HG02973 (cell line): ENCODE results near the gene EDN3.

Source experiments
- ATAC-seq: cut with Tn5 transposase; IDR thresholded peaks from one replicate; pipeline ENCODE4 v1.9.1; 2021; ENCODE audit warnings: moderate library complexity; ENCODE audit not compliant: unreplicated experiment

Gene EDN3, protein sequence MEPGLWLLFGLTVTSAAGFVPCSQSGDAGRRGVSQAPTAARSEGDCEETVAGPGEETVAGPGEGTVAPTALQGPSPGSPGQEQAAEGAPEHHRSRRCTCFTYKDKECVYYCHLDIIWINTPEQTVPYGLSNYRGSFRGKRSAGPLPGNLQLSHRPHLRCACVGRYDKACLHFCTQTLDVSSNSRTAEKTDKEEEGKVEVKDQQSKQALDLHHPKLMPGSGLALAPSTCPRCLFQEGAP

DNA sequence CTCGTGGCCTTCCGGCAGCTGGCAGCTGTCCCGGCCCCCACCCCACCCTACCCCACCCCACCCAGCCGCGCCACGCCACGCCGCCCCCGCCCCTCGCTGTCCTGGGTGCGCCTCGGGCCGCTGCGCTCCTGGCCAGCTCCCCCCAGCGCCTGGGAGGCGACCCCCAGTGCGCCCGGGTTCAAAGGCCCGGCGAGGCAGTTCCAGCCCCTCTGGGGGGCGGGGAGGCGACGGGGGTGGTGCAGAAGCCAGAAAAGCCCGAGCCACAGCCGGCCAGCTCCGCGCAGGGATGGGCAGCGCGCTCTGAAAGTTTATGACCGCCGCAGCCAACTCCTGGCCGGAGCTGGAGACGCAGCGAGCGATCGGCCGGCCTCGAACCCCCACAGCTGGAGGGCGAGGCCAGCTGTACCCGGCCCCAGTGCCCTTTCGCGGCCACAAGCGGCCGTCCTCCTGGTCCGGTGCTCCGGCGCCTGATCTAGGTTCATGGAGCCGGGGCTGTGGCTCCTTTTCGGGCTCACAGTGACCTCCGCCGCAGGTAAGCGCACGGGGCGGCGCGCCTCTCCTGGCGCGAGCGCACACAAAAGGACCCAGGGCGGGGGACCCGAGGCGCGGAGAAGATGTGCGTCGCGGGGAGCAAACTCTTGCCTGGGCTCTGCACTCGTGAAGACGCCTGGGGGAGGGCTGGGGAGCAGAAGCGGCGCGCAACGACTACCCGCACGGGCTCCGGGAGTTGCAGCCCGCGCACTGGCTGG is at the start of gene EDN3:
Gene EDN3 (plus strand): TSS at position 279 of the 749 bp plus-strand sequence. CDS start 202 bp downstream, at position 481.
- no peak for ATAC-seq

DNA sequence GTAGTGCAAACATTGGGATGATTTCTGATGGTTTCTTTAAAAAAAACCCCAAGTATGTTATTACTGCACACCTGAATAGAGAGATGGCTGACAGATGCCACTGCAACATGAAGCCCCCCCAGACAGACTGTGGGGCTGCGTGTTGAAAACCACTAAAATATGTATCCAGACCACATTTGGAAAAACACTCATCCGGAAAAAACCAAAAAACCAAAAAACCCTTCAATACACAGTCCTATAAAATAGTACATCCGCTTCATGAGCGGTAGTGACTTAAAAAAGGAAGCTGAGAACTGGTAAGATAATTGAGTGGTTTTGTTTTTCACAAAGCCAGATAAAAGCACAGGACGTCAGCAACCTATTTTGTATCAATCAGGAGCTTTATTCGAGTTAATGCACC is 47.1 kb upstream of the EDN3 start:
- no peak for ATAC-seq

DNA sequence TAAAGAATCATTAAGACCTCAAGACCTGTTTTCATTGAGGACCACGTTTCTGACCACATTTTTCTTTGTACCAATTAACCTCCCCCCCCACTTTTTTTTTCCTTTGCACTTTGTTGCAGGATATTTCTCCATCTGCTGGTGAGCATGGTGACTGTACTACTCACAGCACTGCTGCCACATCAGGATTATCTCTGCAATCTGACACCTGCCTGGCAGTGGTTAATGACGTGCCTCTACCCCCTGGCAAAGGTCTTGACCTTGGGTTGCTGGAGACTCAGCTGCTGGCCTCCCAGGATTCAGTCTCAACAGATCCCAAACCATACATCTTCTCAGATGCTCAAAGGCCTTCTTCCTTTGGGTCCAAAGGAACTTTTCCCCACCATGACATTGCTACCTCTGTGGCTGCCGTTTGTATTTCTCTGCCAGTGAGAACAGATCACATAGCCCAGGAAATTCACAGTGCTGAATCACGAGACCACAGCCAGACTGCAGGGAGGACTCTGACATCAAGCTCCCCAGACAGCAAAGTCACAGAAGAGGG is 46.6 kb upstream of the EDN3 start:
- no peak for ATAC-seq

DNA sequence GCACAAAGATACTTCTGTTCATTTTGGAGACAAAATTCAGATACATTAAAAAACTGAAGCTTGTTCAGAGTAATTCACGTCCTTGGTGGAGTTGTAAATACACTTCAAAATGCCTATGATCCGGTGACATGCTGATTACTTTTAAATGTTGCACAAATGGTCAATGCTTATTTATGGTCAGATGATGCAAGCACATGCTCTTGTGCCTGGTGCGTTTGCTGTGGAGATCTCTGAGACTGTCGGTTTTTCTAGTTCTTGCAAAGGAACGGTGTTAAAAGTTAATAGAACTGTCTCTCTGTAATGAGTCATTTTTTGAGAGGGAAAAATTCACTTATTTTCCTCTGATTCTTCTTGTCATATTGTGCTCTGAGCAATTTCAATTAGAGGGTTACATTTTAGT is 45.2 kb upstream of the EDN3 start:
- ATAC-seq = no peak

DNA sequence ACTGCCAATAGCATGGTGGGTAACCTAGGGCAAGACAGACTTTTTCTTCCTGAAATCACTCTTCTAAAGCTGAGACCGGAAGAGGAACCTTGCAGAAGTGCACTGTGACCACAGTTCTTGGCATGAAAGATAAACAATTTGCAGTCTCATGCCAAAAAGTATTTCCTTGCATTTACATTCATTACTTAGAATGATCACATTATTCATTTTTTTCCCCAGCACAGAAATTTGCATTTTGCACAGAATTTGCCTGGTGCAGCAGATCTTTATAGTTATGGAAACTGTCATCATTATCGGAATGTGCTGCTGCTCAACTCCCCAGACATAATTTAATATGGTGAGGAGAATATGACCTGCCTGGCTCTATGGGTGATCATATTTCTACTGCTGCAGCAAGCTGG is 42.2 kb upstream of the EDN3 start:
- no peak for ATAC-seq

DNA sequence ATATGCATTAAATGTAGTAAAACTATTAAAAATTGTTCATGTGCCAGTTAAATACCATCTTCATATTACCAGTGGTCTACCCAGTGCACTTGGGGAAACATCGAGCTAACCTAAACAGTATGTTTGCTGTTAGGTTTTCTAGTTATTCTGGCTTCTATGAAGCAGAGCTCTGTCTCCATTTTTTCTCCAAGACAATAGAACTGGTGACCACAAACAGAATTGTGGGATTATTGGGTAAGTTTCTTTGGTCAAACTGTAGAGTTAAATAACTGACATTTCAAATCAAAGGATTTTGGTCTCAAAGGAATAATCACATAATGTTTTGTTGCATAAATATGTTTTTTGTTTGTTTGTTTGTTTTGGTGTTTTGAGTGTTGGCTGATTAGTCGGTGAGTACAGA is 40.5 kb upstream of the EDN3 start:
- no peak for ATAC-seq

DNA sequence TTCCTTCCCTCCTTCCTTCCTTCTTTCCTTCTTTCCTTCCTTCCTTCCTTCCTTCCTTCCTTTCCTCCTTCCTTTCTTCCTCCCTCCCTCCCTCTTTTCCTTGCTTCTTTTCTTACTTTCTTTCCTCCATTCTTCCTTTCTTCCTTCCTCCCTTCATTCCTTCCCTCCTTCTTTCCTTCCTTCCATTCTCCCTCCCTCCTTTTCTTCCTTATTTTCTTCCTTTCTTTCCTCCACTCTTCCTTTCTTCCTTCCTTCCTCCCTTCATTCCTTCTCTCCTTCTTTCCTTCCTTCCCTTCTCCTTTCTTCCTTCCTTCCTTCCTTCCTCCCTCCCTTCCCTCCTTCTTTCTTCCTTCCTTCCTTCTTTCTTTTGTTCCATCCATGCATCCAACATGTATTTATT is 35.1 kb upstream of the EDN3 start:
- ATAC-seq = no peak

DNA sequence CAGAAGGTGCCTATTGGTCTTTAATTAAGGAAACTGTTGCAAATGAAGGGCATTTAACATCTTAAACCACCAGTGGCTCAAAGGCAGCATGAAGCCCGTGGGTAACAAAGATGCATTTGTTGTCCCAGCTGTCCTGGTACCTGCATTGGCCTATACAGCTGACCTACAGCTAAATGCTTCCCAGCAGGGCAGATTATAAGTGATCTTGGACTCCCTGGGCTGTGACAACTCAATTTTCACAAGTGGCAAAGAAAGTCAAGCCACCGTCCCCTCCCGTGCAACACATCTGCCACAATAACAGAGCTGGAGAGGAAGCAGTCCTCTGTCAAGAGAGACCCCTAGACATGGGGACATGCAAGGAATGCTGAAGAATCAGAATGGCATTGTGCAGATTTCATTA is 31.5 kb upstream of the EDN3 start:
- no peak for ATAC-seq

DNA sequence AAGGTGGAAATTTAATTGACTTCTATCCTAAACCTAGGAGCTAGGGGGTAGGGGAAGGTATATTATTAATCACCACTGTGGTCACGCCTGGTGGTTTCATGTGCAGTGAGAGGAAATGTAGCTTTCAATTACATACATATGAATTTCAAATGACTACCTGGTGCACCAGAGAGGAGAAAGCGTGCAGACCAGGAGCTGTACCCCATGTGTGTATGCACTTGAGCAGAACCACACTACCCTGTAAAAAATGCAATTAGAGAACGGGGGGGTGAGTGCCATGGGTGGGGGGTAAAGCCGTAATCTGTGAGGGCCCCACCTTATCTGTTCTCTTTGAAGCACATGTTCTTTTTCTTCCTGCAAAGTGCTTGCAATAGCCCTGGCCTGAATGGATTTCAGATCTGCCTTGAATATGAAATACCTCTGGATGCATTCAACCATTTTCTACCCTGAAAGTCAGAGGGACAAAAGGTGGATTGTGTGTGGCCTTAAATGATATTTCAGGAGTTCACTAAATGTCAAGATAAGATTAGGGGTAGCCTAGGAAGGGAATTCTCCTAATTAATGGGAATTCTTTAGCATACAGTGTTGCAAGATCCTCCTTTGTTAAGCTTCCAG is 30.9 kb upstream of the EDN3 start:
- ATAC-seq = no peak

DNA sequence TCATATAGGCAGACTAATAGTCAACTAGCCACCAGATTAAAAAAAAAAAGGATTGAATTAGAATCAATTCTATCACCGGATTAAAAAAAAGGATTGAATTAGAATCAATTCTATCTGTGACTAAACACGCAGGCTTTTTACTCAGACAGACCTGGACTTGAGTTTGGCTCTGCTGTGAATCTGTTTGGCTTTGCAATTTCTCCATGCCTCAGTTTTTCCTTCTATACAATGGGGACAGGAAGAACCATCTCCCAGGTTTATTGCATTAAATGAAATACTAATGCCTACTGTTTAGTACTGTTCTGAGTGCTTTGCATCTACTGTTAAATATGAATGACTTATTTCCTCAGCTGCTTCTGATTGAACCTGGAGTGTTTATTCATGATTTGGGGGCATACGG is 30.0 kb upstream of the EDN3 start:
- no peak for ATAC-seq

DNA sequence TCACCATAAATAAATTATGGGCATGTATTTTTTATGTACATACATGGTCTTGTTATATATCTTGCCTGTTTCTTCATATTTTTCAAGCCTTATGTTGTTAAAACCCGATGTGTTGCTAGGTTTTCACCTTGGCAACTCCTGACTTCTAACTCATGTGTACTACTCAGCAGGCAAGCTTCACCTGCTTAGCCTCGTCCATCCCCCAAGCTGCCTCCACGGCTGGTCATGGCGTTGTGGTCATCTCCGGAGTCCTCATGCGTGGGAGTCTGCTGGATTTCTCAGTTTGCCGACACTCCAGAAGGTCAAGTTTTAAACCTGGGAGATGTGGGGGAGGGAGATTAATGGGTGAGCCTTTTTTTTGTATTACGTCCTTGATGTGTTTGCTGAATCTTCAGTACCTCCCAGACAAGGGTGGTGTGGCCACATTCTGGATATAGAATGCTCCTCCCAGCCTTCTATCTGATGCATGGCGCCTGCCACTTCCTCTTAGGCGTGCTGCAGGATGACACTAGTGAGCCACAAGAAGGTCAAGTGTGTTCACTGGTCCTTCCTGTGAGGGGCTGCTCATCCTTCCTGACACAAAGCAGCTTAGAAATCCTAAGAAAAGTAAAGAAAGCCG is 26.6 kb upstream of the EDN3 start:
- ATAC-seq = no peak

DNA sequence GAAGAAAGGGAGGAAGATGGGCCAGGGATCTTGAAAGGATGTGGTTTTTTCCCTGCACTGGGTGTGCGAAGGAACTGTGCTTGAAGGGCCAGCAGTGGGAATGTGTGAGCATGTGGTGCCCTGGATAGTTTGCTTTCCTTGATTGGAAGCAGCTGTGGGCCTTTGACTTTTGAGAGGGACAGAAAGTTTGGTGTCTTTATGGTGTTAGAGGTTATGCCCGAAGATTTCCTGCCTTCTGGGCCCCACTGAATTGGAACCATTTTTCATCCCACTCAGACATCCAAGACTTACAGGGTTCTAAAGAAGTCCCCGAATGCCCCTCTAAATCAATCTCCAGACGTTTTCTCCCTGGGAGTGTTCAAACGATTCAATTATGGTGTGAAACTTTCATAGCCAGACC is 23.5 kb upstream of the EDN3 start:
- ATAC-seq = no peak

DNA sequence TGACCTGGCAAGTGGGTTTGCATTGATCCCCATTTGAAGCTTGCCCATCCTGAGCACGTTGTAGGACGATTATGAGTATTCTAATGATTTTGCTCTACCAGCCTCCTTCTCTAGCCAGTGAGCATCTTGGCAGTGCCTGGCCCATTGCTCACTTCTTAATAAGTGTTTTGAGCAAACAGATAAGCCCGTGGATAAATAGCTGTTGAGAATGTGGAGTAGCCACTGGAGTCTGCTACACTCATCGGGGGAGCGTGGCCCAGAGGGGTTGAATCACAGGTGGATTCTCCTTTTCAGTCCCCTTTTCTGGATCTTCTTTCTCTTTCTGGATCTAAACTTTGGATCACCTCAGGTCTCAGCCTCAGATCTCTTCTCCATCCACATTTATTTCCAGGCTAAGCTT is 15.9 kb upstream of the EDN3 start:
- no peak for ATAC-seq

DNA sequence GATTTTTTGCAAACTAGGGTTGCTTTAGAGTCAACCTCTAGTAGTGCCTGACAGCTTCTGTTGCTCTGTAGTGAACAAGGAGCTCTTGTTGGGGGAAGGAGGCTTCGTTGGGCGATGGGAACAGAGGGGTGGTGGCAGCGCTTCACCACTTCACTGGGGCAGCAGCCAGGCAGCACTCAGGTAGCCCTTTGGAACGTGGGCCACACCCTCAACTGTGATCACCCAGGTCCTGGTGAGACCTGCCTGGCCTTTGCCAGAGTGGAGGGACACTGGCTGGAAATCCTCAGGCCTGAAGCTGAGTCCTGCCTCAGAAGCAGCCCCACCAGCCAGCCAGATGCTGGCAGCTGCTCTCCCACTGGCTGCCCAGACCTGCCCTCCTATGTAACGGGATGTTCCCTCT is 10.4 kb upstream of the EDN3 start:
- no peak for ATAC-seq

DNA sequence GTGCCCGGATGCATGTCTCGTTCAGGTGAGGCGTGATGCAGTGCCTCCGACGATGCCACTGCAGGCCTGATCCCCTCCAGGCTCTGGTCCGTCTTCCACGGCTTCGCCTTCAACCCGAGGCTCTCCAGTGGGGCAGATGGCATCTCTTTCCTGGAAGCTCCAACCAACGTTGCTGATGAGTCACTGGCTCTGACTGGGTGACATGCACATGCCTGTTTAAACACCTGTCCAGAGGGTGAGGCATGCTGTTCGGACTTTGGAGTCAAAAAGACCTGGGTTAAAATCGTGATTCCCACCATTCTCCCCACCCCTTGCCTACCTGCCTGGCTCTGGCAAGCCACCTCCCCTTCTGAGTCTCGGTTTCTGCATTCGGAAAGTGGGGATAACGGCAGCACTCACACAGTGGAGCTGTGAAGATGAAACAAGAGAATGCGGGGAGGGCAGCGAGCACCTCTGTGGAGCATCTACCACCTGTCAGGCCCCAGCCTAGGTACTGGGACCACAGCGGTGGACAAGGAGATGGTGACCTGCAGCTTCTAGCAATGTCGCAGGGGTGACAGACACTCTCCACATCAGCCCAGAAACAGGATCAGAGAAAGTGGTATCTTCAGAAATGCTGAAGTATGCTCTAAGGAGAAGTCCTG is 8.5 kb upstream of the EDN3 start:
- no peak for ATAC-seq

DNA sequence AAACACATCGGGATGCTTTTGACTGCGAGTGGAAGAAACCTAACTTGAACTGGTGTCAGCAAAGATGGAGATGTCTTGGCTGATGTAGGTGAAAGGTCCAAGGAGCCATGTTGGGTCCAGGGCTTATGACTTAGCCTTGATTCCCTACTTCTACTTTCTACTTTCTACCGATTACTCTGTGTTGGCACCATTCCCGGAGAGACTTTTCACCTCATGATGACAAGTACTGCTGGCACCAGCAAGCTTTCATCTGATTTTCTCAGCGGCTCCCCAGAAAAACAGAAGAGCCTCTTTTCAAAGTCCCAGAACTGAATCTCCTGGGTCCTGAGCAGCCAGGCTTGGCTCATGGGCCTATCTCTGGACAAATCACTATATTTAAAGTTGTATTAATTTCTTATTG is 4.9 kb upstream of the EDN3 start:
- no peak for ATAC-seq

DNA sequence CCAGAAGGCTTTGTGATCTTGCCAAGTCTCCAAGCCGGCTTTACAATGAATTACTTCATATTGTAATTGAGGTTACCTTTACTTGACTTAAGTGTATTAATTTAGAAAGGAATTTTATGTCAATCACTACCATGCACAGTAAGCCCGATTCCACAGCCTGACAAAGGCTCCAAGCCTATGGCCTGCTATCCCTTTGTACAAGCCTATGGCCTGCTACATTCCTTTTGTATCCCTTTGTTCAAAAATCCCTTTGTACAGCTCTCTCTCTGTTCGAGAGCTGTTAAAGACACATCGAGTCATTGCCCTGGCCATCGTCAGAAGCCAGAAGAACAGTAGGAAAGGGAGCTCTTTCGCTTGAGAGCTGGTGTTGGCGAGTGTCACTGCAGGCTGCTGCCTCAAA is 2.7 kb upstream of the EDN3 start:
- no peak for ATAC-seq

DNA sequence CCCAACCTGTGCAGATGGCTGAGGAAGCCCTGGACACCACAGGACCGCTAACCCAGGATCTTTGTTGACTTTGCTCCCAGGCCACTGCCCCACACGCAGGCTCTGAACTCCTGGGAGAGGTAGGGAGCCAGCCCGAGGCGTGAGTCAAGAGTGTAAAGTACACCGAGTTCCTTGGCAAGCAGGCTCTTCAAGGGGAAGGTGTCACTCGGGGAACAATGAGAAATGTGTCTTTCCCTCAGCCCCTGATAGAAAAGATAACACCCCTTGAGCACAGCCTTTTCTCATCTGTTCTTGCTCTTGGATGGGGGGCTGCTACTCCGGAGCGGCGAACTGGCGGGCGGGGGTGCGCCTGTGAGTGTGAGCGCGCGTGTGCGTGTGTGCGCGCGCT is 472 bp upstream of the EDN3 start:
- no peak for ATAC-seq

DNA sequence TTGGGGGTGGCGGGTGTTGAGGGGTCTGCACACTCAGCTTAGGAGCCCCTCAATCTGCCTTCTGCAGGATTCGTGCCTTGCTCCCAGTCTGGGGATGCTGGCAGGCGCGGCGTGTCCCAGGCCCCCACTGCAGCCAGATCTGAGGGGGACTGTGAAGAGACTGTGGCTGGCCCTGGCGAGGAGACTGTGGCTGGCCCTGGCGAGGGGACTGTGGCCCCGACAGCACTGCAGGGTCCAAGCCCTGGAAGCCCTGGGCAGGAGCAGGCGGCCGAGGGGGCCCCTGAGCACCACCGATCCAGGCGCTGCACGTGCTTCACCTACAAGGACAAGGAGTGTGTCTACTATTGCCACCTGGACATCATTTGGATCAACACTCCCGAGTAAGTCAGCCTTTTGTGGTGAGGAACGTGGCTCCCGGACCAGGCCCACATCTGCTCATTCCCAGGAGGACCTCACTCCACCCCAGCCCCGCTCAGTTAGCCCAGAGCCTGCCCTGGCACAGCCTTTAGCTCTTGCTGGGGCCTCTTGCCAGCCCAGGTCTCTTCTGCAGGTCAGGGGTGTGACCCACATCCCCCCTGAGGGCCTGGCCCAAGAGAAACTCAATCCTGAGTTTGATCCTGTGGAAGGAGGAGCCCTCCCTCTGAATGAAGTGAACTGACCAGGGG is 1.1 kb downstream of the EDN3 start:
- no peak for ATAC-seq

DNA sequence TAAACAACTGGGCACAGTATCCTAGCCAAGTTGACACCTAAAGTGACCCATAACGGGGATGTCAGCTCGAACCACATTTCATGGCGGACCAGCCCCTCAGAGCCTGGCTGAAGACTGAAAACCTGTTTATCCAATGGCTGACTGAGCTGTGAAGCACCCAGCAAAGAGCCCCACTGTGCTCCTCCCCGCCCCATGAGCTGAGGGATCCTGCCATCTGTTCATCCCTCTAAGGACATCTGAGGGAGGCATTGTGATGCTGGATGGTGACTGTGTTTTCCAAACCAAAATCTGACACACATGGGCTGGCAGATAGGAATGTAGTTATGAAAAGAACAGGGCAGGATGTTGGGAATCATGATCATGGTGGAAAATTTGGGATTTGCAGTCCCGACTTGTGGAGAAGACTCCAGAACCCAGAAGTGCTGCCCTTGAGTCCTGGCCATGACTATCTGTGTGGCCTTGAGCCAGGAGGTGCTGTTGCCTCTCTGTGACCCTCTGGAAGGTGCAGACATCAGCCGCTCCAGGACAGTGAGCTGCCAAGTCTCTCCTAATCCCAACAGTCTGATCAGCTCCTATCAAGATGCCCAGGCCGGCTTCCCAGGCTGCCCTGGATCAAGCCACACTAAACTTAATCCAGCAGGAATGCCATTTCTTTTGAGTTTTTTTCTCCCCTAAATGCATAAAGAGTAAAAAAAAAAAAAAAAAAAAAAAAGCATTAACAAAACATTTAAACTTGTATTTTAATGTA is 5.7 kb downstream of the EDN3 start:
- ATAC-seq = no peak
